Astrocyte (in vitro differentiated cells and primary cell): ENCODE data around the gene LBX2. TPM values are rescaled to one million over a fixed set of nuclear protein-coding genes. Genes with fewer than 3 reads are reported as not detected.

Experiments
- DNase-seq: peaks from one replicate; pipeline ENCODE4 v3.0.0-alpha.2; 2010; ENCODE audit warnings: low read depth
- FAIRE-seq: peaks from 2 replicates; lab custom pipeline; 2011; peaks lifted over from hg19 to GRCh38; lab: Jason Lieb, UNC
- H2AFZ ChIP-seq: 2 replicates; pipeline ENCODE4 v1.6.0; 2012; ENCODE audit warnings: low read depth, low read length, inconsistent platforms
- H3K27ac ChIP-seq: 2 replicates; pipeline ENCODE4 v1.5.1; 2011; ENCODE audit warnings: low read depth, low read length, inconsistent platforms
- H3K27me3 ChIP-seq: 2 replicates; pipeline ENCODE4 v1.6.0; 2011; ENCODE audit warnings: low read length, inconsistent platforms; ENCODE audit not compliant: insufficient read depth
- H3K36me3 ChIP-seq: 2 replicates; pipeline ENCODE4 v1.5.1; 2011; ENCODE audit warnings: low read length, inconsistent platforms; ENCODE audit not compliant: insufficient read depth
- H3K4me1 ChIP-seq: 2 replicates; pipeline ENCODE4 v1.5.1; 2011; ENCODE audit warnings: low read length, inconsistent platforms; ENCODE audit not compliant: insufficient read depth
- H3K4me2 ChIP-seq: 2 replicates; pipeline ENCODE4 v1.6.0; 2012; ENCODE audit warnings: low read length, inconsistent platforms
- H3K4me3 ChIP-seq: 2 replicates; pipeline ENCODE4 v1.5.1; 2011; ENCODE audit warnings: low read depth, mild to moderate bottlenecking, low read length, inconsistent platforms; ENCODE audit not compliant: insufficient read depth
- H3K79me2 ChIP-seq: 2 replicates; pipeline ENCODE4 v1.6.0; 2012; ENCODE audit warnings: mild to moderate bottlenecking, low read length, inconsistent platforms; ENCODE audit not compliant: insufficient read depth
- H3K9ac ChIP-seq: 2 replicates; pipeline ENCODE4 v1.6.0; 2012; ENCODE audit warnings: mild to moderate bottlenecking, low read length, inconsistent platforms
- H3K9me3 ChIP-seq: 2 replicates; pipeline ENCODE4 v1.5.1; 2012; ENCODE audit warnings: low read depth, mild to moderate bottlenecking, low read length, inconsistent platforms; ENCODE audit not compliant: insufficient read depth
- H4K20me1 ChIP-seq: 2 replicates; pipeline ENCODE4 v1.6.0; 2012; ENCODE audit warnings: low read length, inconsistent platforms; ENCODE audit not compliant: insufficient read depth
- H3K27ac Mint-ChIP-seq: one replicate; pipeline ENCODE4 v1.8.0; 2021; ENCODE audit warnings: mild to moderate bottlenecking, mixed read lengths; ENCODE audit not compliant: unreplicated experiment
- H3K27me3 Mint-ChIP-seq: one replicate; pipeline ENCODE4 v1.8.0; 2021; ENCODE audit warnings: low read depth, mixed read lengths; ENCODE audit not compliant: unreplicated experiment
- H3K36me3 Mint-ChIP-seq: one replicate; pipeline ENCODE4 v1.8.0; 2021; ENCODE audit warnings: low read depth, mixed read lengths; ENCODE audit not compliant: unreplicated experiment
- H3K4me1 Mint-ChIP-seq: one replicate; pipeline ENCODE4 v1.8.0; 2021; ENCODE audit warnings: low read depth, mixed read lengths; ENCODE audit not compliant: unreplicated experiment
- H3K4me3 Mint-ChIP-seq: one replicate; pipeline ENCODE4 v1.8.0; 2021; ENCODE audit warnings: mild to moderate bottlenecking, moderate library complexity, mixed read lengths; ENCODE audit not compliant: unreplicated experiment
- H3K9me3 Mint-ChIP-seq: one replicate; pipeline ENCODE4 v1.8.0; 2021; ENCODE audit warnings: mild to moderate bottlenecking, mixed read lengths; ENCODE audit not compliant: unreplicated experiment
- EZH2 ChIP-seq: IDR thresholded peaks from 2 replicates; pipeline ENCODE4 v1.6.1; 2012; ENCODE audit warnings: mild to moderate bottlenecking, low read length, inconsistent platforms; ENCODE audit not compliant: insufficient read depth
- total RNA-seq: library from RNA; stranded (reverse); gene quantifications from 2 replicates; pipeline ENCODE4 v1.2.1, GENCODE V29; 2021
- TF ChIP-seq, protein P1 (sequence below): IDR thresholded peaks from 2 replicates; pipeline ENCODE4 v1.5.1; 2011; ENCODE audit warnings: low read depth, mild to moderate bottlenecking, inconsistent platforms, low read length, moderate library complexity; ENCODE audit not compliant: insufficient read depth

LBX2 gene
- total RNA-seq, 1 donor from 2014 or later = 1.0 TPM

DNA sequence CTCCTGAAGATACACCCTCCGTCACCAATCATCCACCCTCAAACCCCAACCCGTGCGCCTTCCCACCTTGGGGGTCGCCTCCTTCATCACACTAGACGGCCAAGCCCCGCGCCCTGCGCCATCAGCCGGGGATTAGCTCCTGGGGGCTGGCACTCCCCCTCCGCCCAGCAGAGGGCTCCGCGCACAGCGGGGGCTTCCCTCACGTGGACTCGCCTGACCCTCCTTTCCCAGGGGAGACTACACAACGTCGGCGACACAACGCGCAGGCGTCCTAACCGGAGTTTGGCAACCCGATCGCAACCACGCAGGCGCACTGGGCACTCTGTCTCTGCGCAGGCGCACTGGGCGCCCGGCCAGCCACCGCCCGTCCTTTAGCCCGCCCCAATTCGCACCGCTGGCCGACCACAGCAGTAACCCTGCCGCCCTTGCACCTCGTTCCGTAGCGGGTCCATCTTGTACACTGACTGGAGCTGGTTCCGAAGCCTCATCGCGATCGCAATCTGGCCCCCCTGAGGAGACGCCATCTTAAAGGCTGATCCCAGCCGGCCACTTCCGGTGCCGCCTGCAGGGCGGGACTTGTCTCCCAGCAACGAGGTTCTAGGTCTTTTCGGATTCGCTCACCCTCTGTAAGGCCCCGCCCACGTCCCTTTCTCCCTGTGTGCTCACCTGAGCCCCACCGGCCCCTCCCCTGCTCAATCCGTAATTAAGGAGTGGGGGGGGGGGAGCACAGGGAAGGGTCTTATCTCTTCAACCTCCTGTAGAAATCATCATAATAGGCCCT is 7.9 kb upstream of the LBX2 start, which contains the start of gene PCGF1:
TSS of gene PCGF1 (minus strand) at position 551 of the 781 bp plus-strand sequence. CDS start at position 524, 27 bp downstream.
- H3K27ac Mint-ChIP-seq = peak within 1 kb of the TSS; percentile 99
- Histone ChIP-seq H3K4me2 (peak within 1 kb of the TSS; percentile 97), H4K20me1 (peaks cover 7% of the 10 kb centered on the region), H3K36me3 (peaks cover 4% of the 10 kb centered on the region), H3K9ac (peak within 1 kb of the TSS; percentile 95), H3K79me2 (peaks cover 24% of the 10 kb centered on the region), H3K27ac (peak within 1 kb of the TSS; percentile 99), H3K9me3 (no peaks in the 10 kb centered on the region), H3K4me1 (peaks cover 54% of the 10 kb centered on the region), H3K4me3 (peak within 1 kb of the TSS; percentile 94), H3K27me3 (peaks cover 25% of the 10 kb centered on the region), H2AFZ (peak within 1 kb of the TSS; percentile 98)
- DNase-seq (peak; percentile 91), FAIRE-seq (no peak)
- H3K4me1 Mint-ChIP-seq = peaks cover 21% of the 10 kb centered on the region
- peaks cover 35% of the 10 kb centered on the region for H3K27me3 Mint-ChIP-seq
- H3K9me3 Mint-ChIP-seq = no peaks in the 10 kb centered on the region
- peaks cover 12% of the 10 kb centered on the region for H3K36me3 Mint-ChIP-seq
- H3K4me3 Mint-ChIP-seq = peak within 1 kb of the TSS; percentile 97
- TF ChIP-seq, protein P1, sequence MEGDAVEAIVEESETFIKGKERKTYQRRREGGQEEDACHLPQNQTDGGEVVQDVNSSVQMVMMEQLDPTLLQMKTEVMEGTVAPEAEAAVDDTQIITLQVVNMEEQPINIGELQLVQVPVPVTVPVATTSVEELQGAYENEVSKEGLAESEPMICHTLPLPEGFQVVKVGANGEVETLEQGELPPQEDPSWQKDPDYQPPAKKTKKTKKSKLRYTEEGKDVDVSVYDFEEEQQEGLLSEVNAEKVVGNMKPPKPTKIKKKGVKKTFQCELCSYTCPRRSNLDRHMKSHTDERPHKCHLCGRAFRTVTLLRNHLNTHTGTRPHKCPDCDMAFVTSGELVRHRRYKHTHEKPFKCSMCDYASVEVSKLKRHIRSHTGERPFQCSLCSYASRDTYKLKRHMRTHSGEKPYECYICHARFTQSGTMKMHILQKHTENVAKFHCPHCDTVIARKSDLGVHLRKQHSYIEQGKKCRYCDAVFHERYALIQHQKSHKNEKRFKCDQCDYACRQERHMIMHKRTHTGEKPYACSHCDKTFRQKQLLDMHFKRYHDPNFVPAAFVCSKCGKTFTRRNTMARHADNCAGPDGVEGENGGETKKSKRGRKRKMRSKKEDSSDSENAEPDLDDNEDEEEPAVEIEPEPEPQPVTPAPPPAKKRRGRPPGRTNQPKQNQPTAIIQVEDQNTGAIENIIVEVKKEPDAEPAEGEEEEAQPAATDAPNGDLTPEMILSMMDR = peak; percentile 26
- no peak for TF ChIP-seq EZH2

DNA sequence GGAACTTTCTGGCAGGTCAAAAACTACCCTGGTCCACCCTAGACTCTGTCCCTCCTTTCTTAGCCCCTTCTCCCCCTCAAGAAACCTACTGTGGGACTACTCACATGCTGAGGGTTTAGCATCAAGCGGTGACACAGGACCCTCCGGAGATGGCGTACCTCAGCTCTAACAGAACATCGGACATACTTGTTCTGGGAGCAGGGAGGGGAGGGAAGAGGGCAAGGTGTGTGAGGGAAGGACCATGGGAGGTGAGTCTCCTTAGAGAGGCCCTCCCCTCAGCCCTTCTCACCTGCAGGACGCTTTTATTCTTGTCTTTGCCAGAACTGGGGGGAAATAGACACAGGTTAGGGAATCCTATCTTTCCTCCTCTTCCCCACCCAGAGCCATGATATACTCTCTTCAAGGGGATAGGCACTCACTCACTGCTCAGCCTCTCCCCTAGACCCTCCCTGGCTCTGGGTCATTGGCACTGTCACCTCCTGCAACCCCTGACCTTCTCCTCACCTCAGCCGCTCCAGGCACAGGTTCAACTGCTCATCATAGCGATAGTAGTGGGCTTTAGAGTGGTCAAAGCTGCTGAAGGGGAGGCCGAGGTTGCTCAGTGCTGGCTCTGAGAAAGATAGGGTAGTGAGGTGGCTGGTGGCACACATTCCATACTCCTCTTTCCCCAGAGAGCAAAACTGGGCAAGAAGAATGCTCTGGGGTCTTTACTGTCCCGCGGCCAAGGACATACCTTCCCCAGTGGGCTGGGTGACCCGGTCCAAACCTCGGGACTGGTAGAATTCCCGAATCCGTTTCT is 6.2 kb upstream of the LBX2 start:
- H3K4me2 ChIP-seq = peak overlapping the region; percentile 63
- H3K27me3 Mint-ChIP-seq = peaks cover 35% of the 10 kb centered on the region
- FAIRE-seq (no peak), DNase-seq (no peak)
- H3K27me3 ChIP-seq = peaks cover 18% of the 10 kb centered on the region
- peaks cover 21% of the 10 kb centered on the region for H3K4me1 Mint-ChIP-seq
- H3K9me3 Mint-ChIP-seq = no peaks in the 10 kb centered on the region
- TF ChIP-seq, protein P1 = no peak
- no peak for TF ChIP-seq EZH2
- peaks cover 7% of the 10 kb centered on the region for H4K20me1 ChIP-seq
- H3K4me1 ChIP-seq = peaks cover 49% of the 10 kb centered on the region
- H3K36me3 ChIP-seq = peaks cover 4% of the 10 kb centered on the region
- peaks cover 24% of the 10 kb centered on the region for H3K79me2 ChIP-seq
- no peaks in the 10 kb centered on the region for H3K9me3 ChIP-seq
- peak overlapping the region; percentile 9 for H3K4me3 ChIP-seq
- peaks cover 12% of the 10 kb centered on the region for H3K36me3 Mint-ChIP-seq
- peak overlapping the region; percentile 97 for H3K4me3 Mint-ChIP-seq
- no peak overlapping the region for H3K27ac Mint-ChIP-seq
- H3K9ac ChIP-seq = no peak overlapping the region
- no peak overlapping the region for H3K27ac ChIP-seq
- no peak overlapping the region for H2AFZ ChIP-seq
